Smooth muscle cell of the brain vasculature (primary cell): ENCODE results near the gene LAMTOR3.

Experiments
- DNase-seq: peaks from one replicate; pipeline ENCODE4 v3.0.0-alpha.2; 2012; ENCODE audit warnings: low read depth, low spot score

Gene LAMTOR3

GRCh38 chr4:99894161-99894997 lies at the start of gene LAMTOR3:
LAMTOR3 (minus strand) TSS chr4:99894427; CDS start chr4:99893963, 464 bp downstream.
- peak; percentile 64 for DNase-seq

GRCh38 chr4:99938243-99938753 lies 44.1 kb upstream of the LAMTOR3 start:
- no peak for DNase-seq

GRCh38 chr4:99934891-99935290 lies 40.7 kb upstream of the LAMTOR3 start:
- DNase-seq: no peak

DNA sequence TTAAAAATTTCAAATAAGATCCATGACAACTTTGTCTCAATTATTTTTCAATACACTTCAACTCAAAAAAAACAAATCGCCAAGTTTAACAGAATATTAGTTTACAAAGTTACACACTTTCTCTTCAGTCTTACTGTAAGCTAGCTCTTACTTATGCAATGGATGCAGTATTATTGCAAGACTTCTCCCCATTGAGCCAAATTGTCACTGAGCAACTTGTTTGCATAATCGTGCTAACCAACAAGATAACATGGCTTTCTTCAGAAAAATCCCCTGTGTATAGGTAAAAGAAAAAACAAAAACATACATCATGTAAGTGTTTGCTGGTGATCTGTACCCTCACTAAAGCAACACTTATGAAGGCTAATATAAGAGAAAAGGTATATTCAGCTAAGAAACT lies 33.3 kb upstream of the LAMTOR3 start:
- DNase-seq: no peak

DNA sequence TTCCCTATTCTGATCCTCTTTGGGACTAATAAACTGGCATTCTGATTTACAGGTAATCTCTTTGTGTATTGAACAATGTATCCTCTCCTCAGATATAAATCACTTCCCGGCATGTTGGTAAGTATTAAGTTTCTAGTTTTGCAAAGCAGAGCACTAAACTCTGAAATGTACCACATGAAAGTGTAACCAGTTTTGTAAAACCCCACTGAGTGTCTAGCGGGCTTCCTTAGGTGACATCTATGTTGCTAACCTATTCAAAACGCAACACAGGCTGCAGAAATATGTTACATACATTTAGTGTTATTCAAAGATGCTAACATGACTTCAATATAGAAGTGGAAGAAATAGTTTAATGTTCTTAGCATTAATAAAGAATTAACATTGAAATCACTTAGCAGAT lies 26.9 kb upstream of the LAMTOR3 start:
- DNase-seq: no peak

GRCh38 chr4:99918656-99919055 lies 24.4 kb upstream of the LAMTOR3 start:
- no peak for DNase-seq

GRCh38 chr4:99917575-99917974 lies 23.3 kb upstream of the LAMTOR3 start:
- DNase-seq: no peak

DNA sequence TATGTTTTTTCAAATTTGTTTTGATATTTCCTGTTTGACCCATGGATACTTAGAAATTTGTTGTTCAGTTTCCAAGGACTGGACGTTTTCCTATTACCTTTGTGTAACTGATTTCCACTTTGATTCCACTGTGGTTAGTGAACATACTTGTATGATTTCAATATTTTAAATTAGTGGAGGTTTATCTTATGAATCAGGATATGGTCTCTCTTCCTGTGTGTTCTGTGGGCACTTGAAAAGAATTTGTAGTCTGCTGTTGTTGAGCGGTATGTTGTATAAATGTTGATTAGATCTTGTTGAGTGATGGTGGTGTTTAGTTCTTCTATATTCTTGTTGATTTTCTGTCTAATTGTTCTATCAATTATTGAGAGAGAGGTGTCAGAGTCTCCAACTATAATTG lies 21.2 kb upstream of the LAMTOR3 start:
- no peak for DNase-seq

GRCh38 chr4:99894998-99895397 lies 771 bp upstream of the LAMTOR3 start:
- DNase-seq: no peak

DNA sequence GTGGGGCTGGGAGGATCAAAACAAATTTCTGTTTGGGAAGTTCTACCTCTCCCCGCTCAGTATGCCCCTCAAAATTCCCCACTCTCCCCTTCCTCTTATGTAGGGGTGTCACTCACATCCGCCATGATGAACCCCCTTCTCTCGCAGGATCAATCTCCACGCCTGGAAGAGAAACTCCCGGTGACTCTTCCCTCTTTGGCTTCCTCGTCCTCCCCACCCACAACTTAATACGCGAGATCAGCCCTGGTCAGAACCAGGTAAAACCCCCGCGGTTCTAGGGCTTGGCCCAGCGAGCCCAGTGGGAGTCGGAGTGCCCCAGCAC lies 427 bp downstream of the LAMTOR3 start:
- no peak for DNase-seq

DNA sequence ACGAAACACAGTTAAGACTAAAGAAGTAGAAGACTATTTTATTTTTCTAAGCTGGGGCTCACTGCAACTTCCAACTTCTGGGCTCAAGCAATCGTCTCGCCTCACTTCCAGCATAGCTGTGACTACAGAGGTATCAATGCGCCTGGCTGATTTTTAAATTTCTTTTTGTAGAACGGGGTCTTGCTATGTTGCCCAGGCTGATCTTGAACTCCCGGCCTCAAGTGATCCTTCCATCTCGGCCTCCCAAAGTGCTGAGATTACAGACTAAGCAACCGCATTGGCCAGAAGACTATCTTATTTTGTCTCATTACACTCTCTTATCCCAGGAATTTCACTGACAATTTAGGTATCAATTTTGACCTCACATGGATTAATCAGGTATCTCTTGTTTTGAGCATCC lies 1.2 kb downstream of the LAMTOR3 start:
- DNase-seq: no peak

- DNase-seq: no peak
Observed at GRCh38 chr4:99891351-99891750, 2.9 kb downstream of the LAMTOR3 start.

- no peak for DNase-seq
Observed at GRCh38 chr4:99887837-99888236, 6.4 kb downstream of the LAMTOR3 start.

- peak; percentile 33 for DNase-seq
Observed at GRCh38 chr4:99886146-99886545, 8.1 kb downstream of the LAMTOR3 start.

DNA sequence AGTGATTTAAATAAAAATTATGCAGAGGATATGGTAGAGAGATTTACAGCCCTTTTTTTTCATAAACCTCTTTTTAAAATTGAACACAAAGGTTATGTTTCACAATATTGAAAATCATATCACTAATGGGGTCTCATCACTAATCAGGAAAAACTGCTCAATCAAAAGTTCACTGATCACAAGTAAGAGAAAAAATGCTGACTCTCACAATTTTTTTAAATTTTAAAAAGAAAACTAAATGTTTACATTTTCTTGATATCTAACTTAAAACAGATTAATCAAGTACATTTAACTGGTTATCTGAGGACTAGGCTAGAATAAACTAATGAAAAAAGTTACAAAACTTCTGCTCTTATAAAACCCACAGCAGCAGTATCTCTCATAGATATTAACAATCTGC lies 8.5 kb downstream of the LAMTOR3 start:
- DNase-seq: no peak

- DNase-seq: no peak
Observed at GRCh38 chr4:99885063-99885664, 9.1 kb downstream of the LAMTOR3 start.

- DNase-seq: no peak
Observed at GRCh38 chr4:99879458-99879857, 14.8 kb downstream of the LAMTOR3 start.

DNA sequence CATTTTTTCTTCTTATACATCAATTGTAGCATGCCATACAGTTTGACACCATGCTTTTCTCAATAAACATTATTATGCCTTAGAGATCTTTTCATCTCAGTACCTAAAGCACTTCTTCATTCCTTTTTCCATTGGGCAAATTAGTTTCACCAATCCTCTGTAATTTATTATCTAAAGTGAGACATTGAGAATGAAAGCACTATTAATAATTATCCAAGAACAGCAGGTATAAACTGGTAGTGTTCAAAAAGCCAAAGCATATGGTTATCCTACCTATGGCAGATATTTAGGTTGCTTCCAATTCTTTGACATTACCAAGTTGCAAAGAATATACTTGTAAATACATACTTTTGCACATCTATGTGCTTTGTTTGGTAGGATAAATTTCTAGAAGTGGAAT lies 15.6 kb downstream of the LAMTOR3 start:
- no peak for DNase-seq

DNA sequence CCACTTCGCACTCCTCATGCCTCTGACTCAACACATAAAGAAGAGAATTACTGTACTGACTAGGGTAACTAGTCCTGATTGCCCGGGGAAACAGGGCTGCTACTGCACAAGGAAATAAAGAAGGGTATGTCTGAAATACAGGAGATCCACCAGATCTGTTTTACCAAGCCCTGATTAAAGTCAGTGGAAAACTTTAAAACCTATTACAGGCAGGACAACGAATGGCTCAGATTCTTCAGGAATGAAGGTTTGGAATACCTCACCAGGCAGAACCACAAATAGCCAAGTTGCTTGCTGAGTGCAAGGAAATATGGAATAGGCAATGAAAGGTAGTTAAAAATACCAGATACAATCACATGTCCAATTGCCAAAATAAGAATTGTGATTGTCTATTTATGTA lies 17.3 kb downstream of the LAMTOR3 start:
- no peak for DNase-seq

DNA sequence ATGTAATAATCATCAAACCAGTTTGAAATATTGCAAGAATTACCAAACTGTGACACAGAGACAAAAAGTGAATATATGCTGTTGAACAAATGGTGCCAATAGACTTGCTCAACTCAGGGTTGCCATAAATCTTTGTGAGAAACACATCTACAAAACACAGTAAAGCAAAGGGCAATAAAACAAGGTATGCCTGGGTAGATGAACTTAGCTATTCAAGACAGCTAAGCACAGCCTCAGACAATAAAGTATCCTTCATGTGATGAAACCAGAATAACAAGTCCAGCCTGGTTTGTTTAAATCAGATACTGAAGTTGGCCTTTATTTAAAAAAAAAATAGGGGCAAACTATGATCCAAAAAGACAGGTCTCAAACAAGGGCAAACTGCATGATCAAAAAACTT lies 19.2 kb downstream of the LAMTOR3 start:
- DNase-seq: no peak

DNA sequence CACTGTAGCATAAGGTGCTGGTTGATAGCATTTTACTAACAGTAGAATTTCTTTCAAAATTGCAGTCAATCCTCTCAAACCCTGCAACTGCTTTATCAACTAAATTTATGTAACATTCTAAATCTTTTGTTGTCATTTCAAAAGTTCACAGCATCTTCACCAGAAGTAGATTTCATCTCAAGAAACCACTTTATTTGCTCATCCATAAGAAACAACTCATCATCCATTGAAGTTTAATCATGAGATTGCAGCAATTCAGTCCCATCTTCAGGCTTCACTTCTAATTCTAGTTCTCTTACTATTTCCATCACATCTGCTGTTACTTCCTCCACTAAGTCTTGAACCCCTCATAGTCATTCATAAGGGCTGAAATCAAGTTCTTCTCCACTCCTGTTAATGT lies 21.7 kb downstream of the LAMTOR3 start:
- DNase-seq: no peak

DNA sequence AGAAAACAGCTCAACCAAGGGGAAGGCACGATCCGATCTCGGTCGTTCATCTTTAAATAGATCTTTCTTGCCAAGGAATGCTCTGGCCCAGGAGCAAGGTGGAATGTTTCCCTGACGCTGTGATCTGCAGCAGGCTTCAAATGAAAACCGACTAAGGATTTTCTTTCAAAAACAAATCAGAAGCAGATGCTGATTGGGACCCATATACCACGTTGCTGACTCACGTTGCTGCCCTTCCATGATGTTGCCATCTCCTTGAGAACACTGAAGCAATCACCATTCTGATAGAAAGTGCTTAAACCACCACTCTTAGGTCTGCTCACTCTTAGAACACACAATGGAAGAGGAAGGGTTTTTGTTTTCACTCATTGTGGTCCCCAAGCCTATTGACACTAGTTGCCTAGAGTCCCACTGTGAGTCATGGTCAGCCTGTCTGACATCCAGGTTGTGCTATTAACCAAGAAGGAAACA lies 26.1 kb downstream of the LAMTOR3 start:
- DNase-seq: no peak

DNA sequence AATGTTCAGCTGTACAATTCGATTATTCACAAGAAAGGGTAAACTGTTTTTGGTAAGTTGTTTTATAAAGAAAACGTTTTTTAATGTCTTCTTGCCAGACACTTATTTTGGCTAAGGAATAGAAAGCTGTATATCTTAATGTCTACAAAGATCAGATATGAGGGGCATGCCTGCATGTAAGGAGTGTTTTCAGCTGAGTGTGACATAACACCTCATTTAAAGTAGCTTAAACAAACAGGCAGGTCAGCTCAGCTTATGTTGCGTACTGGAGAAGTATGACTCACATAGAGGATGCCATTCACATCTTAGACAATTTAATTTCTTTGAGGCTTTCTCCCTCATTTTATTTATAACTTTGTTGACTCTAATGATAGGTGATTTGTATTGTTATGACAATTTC lies 30.4 kb downstream of the LAMTOR3 start:
- no peak for DNase-seq
